Testis (tissue), 2 donors: ENCODE measurements around the gene COL12A1.

Source experiments
- CTCF ChIP-seq, 3 experiments: fragments of 450-650 bp in 2 of 3; fragments of 200-600 bp in 1 of 3; sonication (generic) in 1 of 3; IDR thresholded peaks; one replicate each; pipeline ENCODE4 v1.5.1; 2016 to 2019; ENCODE audit warnings: antibody characterized with exemption in 3 of 3, mild to moderate bottlenecking in 2 of 3, moderate library complexity in 1 of 3
- POLR2A ChIP-seq: fragments of 450-650 bp; IDR thresholded peaks from one replicate; pipeline ENCODE4 v1.6.1; 2017; ENCODE audit warnings: antibody characterized with exemption, mild to moderate bottlenecking, moderate library complexity

- TF ChIP-seq CTCF (IDR thresholded peaks at IDR 0.05) (no peak), POLR2A (no peak)
These were observed 60.6 kb downstream of the COL12A1 start for GRCh38 chr6:75145211-75145610.
